ENCODE measurements around the gene CLCN5.
A peak's percentile ranks its signal among the peaks of the same experiment; 100 is the strongest.

CLCN5 gene

GRCh38 chrX:50036426-50036825, 114.0 kb downstream of the CLCN5 start:
- no peaks in the 10 kb centered on the region for H3K9me3 ChIP-seq (ENCODE audit: control insufficient read depth, insufficient read depth, low read depth, low read length)
- POLR2A ChIA-PET = no interaction called here
- TF ChIP-seq ZNF530 (tag by site-specific recombination; IDR thresholded peaks at IDR 0.05; ENCODE audit: low read depth) = no peak
- no peak for TF ChIP-seq ZNF140 (tag by site-specific recombination; IDR thresholded peaks at IDR 0.05)
- TF ChIP-seq ZNF10 (tag by site-specific recombination; IDR thresholded peaks at IDR 0.05) = no peak
- TF ChIP-seq TSHZ1 (tag by site-specific recombination; IDR thresholded peaks at IDR 0.05; ENCODE audit: borderline replicate concordance) = no peak
- TF ChIP-seq ZNF2 (tag by site-specific recombination; IDR thresholded peaks at IDR 0.05) = no peak
- no peak for TF ChIP-seq ZNF704 (tag by site-specific recombination; IDR thresholded peaks at IDR 0.05)
- TF ChIP-seq ZBTB48 (tag by site-specific recombination; IDR thresholded peaks at IDR 0.05) = no peak
- no peak for TF ChIP-seq WT1 (tag by site-specific recombination; IDR thresholded peaks at IDR 0.05)
- no peak for TF ChIP-seq EGR2 (tag by site-specific recombination; IDR thresholded peaks at IDR 0.05; ENCODE audit: low read depth)
- no peak for TF ChIP-seq ZNF560 (tag by site-specific recombination; IDR thresholded peaks at IDR 0.05; ENCODE audit: borderline replicate concordance)
- TF ChIP-seq KLF9 (tag by site-specific recombination; IDR thresholded peaks at IDR 0.05; ENCODE audit: low read depth) = no peak
- TF ChIP-seq ZNF302 (tag by site-specific recombination; IDR thresholded peaks at IDR 0.05; ENCODE audit: low read depth) = no peak
- no peak for TF ChIP-seq ZNF341 (tag by site-specific recombination; IDR thresholded peaks at IDR 0.05; ENCODE audit: low read depth)
- TF ChIP-seq ZNF596 (tag by site-specific recombination; IDR thresholded peaks at IDR 0.05) = no peak
- no peak for TF ChIP-seq KLF8 (tag by site-specific recombination; IDR thresholded peaks at IDR 0.05)
- TF ChIP-seq ZNF623 (tag by site-specific recombination; IDR thresholded peaks at IDR 0.05) = no peak
- no peak for TF ChIP-seq ZNF629 (tag by site-specific recombination; IDR thresholded peaks at IDR 0.05)
- no peak for TF ChIP-seq TCF7L2 (IDR thresholded peaks at IDR 0.05; ENCODE audit: borderline replicate concordance, low read depth, low read length)
- TF ChIP-seq BCL11B (tag by site-specific recombination; IDR thresholded peaks at IDR 0.05; ENCODE audit: low read depth) = no peak
- no peaks in the 10 kb centered on the region for H3K36me3 ChIP-seq (ENCODE audit: control insufficient read depth in 2 of 2, insufficient read depth in 1 of 2, low read length in 2 of 2)
- CTCF ChIA-PET = interaction anchor here (0.8 kb wide), 1 partner anchor 655 kb away, joined by 4 read pairs; no protein-coding TSS in a partner anchor
- no peak overlapping the region for H3K27ac ChIP-seq (ENCODE audit: extremely low read depth, low read depth, low read length)
- H3K4me3 ChIP-seq (ENCODE audit: low read depth, low read length) = no peak overlapping the region
- no peaks in the 10 kb centered on the region for H3K4me1 ChIP-seq (ENCODE audit: control insufficient read depth, insufficient read depth, low read length)

- ChIA-PET POLR2A (no interaction called here), CTCF (no interaction called here)
- H3K27ac ChIP-seq (ENCODE audit: extremely low read depth, low read depth, low read length) = no peak overlapping the region
- H3K9me3 ChIP-seq (ENCODE audit: control insufficient read depth, insufficient read depth, low read depth, low read length) = no peaks in the 10 kb centered on the region
- H3K4me3 ChIP-seq (ENCODE audit: low read depth, low read length) = no peak overlapping the region
- TF ChIP-seq PRDM6 (tag by site-specific recombination; IDR thresholded peaks at IDR 0.05) (peak; percentile 52; the same call in 1 of the 2 replicates), ZNF518A (tag by site-specific recombination; conservative IDR thresholded peaks at IDR 0.05; ENCODE audit: low read depth) (no peak)
- no peaks in the 10 kb centered on the region for H3K36me3 ChIP-seq (ENCODE audit: control insufficient read depth in 2 of 2, insufficient read depth in 1 of 2, low read length in 2 of 2)
- no peaks in the 10 kb centered on the region for H3K4me1 ChIP-seq (ENCODE audit: control insufficient read depth, insufficient read depth, low read length)
Measured at GRCh38 chrX:50045823-50046222, 123.4 kb downstream of the CLCN5 start.
